Measurements from ENCODE around the gene UBR7. TPM values are rescaled to one million over a fixed set of nuclear protein-coding genes. Genes with fewer than 3 reads are reported as not detected.

Gene UBR7
- total and polyA plus RNA-seq, 7 experiments from 2014 or later: 10.1 to 31.3 (median 13.6) TPM

- no peak for ATAC-seq
- Mint-ChIP-seq H3K27me3 (no peaks in the 10 kb centered on the region), H3K9me3 (no peaks in the 10 kb centered on the region), H3K4me3 (no peak overlapping the region), H3K4me1 (peaks cover 7 to 48% (median 24%) of the 10 kb centered on the region in 7 donors), H3K36me3 (peaks cover 6 to 31% (median 10%) of the 10 kb centered on the region in 5 donors), H3K27ac (peak overlapping the region in 1 of 9 donors; percentile 31)
- DNase-seq: no peak
- Histone ChIP-seq H3K9me3 (ENCODE audit: control insufficient read depth in 2 of 3, low read length in 3 of 3) (no peaks in the 10 kb centered on the region), H3K27ac (ENCODE audit: low read depth, low read length) (no peak overlapping the region), H3K4me1 (ENCODE audit: control insufficient read depth in 2 of 2, insufficient read depth in 2 of 2, low read length in 2 of 2) (no peaks in the 10 kb centered on the region), H3K36me3 (ENCODE audit: control insufficient read depth in 2 of 3, insufficient read depth in 3 of 3, low read length in 3 of 3) (peaks cover 0 to 21% (median 7%) of the 10 kb centered on the region in 3 experiments), H3K27me3 (ENCODE audit: control insufficient read depth in 2 of 2, insufficient read depth in 2 of 2, low read length in 2 of 2) (no peaks in the 10 kb centered on the region), H3K4me3 (ENCODE audit: low read length) (no peak overlapping the region)
- intact Hi-C loops (cut with micrococcal nuclease): no loop called here
- POLR2A ChIA-PET: interaction anchor here (0.7 kb wide), 1 partner anchor 24 kb away, joined by 3 read pairs; no protein-coding TSS in a partner anchor
- CTCF ChIA-PET: no interaction called here
These were observed 59.1 kb downstream of the UBR7 start for GRCh38 chr14:93266127-93266526.

- POLR2A ChIA-PET: no interaction called here
These were observed 60.2 kb downstream of the UBR7 start for GRCh38 chr14:93267149-93267711.

GRCh38 chr14:93268406-93268805 is 61.4 kb downstream of the UBR7 start:
- H3K4me1 ChIP-seq (ENCODE audit: control insufficient read depth in 2 of 2, insufficient read depth in 2 of 2, low read length in 2 of 2): no peaks in the 10 kb centered on the region
- Mint-ChIP-seq H3K4me3 (no peak overlapping the region), H3K9me3 (no peaks in the 10 kb centered on the region), H3K27me3 (no peaks in the 10 kb centered on the region), H3K27ac (peak overlapping the region in 2 of 9 donors; percentile 19 to 28), H3K4me1 (peaks cover 7 to 58% (median 27%) of the 10 kb centered on the region in 7 donors), H3K36me3 (peaks cover 2 to 31% (median 14%) of the 10 kb centered on the region in 5 donors)
- no peak overlapping the region for H3K4me3 ChIP-seq (ENCODE audit: low read length)
- H3K9me3 ChIP-seq (ENCODE audit: control insufficient read depth in 2 of 3, low read length in 3 of 3): no peaks in the 10 kb centered on the region
- intact Hi-C loops (cut with micrococcal nuclease): no loop called here
- POLR2A ChIA-PET: no interaction called here
- H3K27ac ChIP-seq (ENCODE audit: low read depth, low read length): no peak overlapping the region
- CTCF ChIA-PET: no interaction called here
- DNase-seq (no peak), ATAC-seq (no peak)
- H3K27me3 ChIP-seq (ENCODE audit: control insufficient read depth in 2 of 2, insufficient read depth in 2 of 2, low read length in 2 of 2): no peaks in the 10 kb centered on the region
- H3K36me3 ChIP-seq (ENCODE audit: control insufficient read depth in 2 of 3, insufficient read depth in 3 of 3, low read length in 3 of 3): peaks cover 0 to 7% (median 0%) of the 10 kb centered on the region in 3 experiments

More at GRCh38 chr14:93267149-93267711, 60.2 kb downstream of the UBR7 start:
- peaks cover 0 to 14% (median 7%) of the 10 kb centered on the region in 3 experiments for H3K36me3 ChIP-seq (ENCODE audit: control insufficient read depth in 2 of 3, insufficient read depth in 3 of 3, low read length in 3 of 3)
- Mint-ChIP-seq H3K27me3 (no peaks in the 10 kb centered on the region), H3K9me3 (no peaks in the 10 kb centered on the region), H3K36me3 (peaks cover 6 to 35% (median 13%) of the 10 kb centered on the region in 5 donors), H3K4me1 (peaks cover 7 to 52% (median 28%) of the 10 kb centered on the region in 7 donors), H3K4me3 (no peak overlapping the region), H3K27ac (no peak overlapping the region)
- no peak for DNase-seq
- no peaks in the 10 kb centered on the region for H3K27me3 ChIP-seq (ENCODE audit: control insufficient read depth in 2 of 2, insufficient read depth in 2 of 2, low read length in 2 of 2)
- H3K9me3 ChIP-seq (ENCODE audit: control insufficient read depth in 2 of 3, low read length in 3 of 3): no peaks in the 10 kb centered on the region
- no peak for ATAC-seq
- H3K4me3 ChIP-seq (ENCODE audit: low read length): no peak overlapping the region
- intact Hi-C loops (cut with micrococcal nuclease): no loop called here
- no peak overlapping the region for H3K27ac ChIP-seq (ENCODE audit: low read depth, low read length)
- H3K4me1 ChIP-seq (ENCODE audit: control insufficient read depth in 2 of 2, insufficient read depth in 2 of 2, low read length in 2 of 2): no peaks in the 10 kb centered on the region
- CTCF ChIA-PET: no interaction called here

GRCh38 chr14:93269341-93270068 is 62.4 kb downstream of the UBR7 start:
- Histone ChIP-seq H3K36me3 (ENCODE audit: control insufficient read depth in 2 of 3, insufficient read depth in 3 of 3, low read length in 3 of 3) (no peaks in the 10 kb centered on the region), H3K27ac (ENCODE audit: low read depth, low read length) (no peak overlapping the region), H3K4me3 (ENCODE audit: low read length) (no peak overlapping the region), H3K27me3 (ENCODE audit: control insufficient read depth in 2 of 2, insufficient read depth in 2 of 2, low read length in 2 of 2) (no peaks in the 10 kb centered on the region), H3K9me3 (ENCODE audit: control insufficient read depth in 2 of 3, low read length in 3 of 3) (no peaks in the 10 kb centered on the region), H3K4me1 (ENCODE audit: control insufficient read depth in 2 of 2, insufficient read depth in 2 of 2, low read length in 2 of 2) (no peaks in the 10 kb centered on the region)
- no peaks in the 10 kb centered on the region for H3K9me3 Mint-ChIP-seq
- intact Hi-C loops (cut with micrococcal nuclease): no loop called here
- CTCF ChIA-PET: no interaction called here
- H3K36me3 Mint-ChIP-seq: peaks cover 0 to 27% (median 7%) of the 10 kb centered on the region in 5 donors
- no peak for ATAC-seq
- POLR2A ChIA-PET: no interaction called here
- peaks cover 0 to 47% (median 18%) of the 10 kb centered on the region in 7 donors for H3K4me1 Mint-ChIP-seq
- no peak for DNase-seq
- no peak overlapping the region for H3K4me3 Mint-ChIP-seq
- no peak overlapping the region for H3K27ac Mint-ChIP-seq
- no peaks in the 10 kb centered on the region for H3K27me3 Mint-ChIP-seq

- no peaks in the 10 kb centered on the region for H3K36me3 ChIP-seq (ENCODE audit: control insufficient read depth in 2 of 3, insufficient read depth in 3 of 3, low read length in 3 of 3)
- ChIA-PET POLR2A (no interaction called here), CTCF (no interaction called here)
- no peaks in the 10 kb centered on the region for H3K9me3 ChIP-seq (ENCODE audit: control insufficient read depth in 2 of 3, low read length in 3 of 3)
- Mint-ChIP-seq H3K36me3 (peaks cover 0 to 34% (median 7%) of the 10 kb centered on the region in 5 donors), H3K4me3 (no peak overlapping the region), H3K9me3 (no peaks in the 10 kb centered on the region), H3K27me3 (no peaks in the 10 kb centered on the region), H3K27ac (peak overlapping the region in 1 of 9 donors; percentile 34), H3K4me1 (peaks cover 0 to 43% (median 14%) of the 10 kb centered on the region in 7 donors)
- H3K4me1 ChIP-seq (ENCODE audit: control insufficient read depth in 2 of 2, insufficient read depth in 2 of 2, low read length in 2 of 2): no peaks in the 10 kb centered on the region
- no peak overlapping the region for H3K4me3 ChIP-seq (ENCODE audit: low read length)
- ATAC-seq: no peak
- no peaks in the 10 kb centered on the region for H3K27me3 ChIP-seq (ENCODE audit: control insufficient read depth in 2 of 2, insufficient read depth in 2 of 2, low read length in 2 of 2)
- no peak for DNase-seq
- intact Hi-C loops (cut with micrococcal nuclease): no loop called here
- no peak overlapping the region for H3K27ac ChIP-seq (ENCODE audit: low read depth, low read length)
These were observed 64.1 kb downstream of the UBR7 start for GRCh38 chr14:93271111-93271510.

GRCh38 chr14:93274055-93274806 is 67.2 kb downstream of the UBR7 start:
- DNase-seq (no peak), ATAC-seq (no peak)
- Mint-ChIP-seq H3K27me3 (no peaks in the 10 kb centered on the region), H3K9me3 (no peaks in the 10 kb centered on the region), H3K4me1 (peaks cover 0 to 28% (median 10%) of the 10 kb centered on the region in 7 donors), H3K27ac (no peak overlapping the region), H3K4me3 (peak overlapping the region in 1 of 10 donors; percentile 29), H3K36me3 (peaks cover 0 to 32% (median 16%) of the 10 kb centered on the region in 5 donors)
- ChIA-PET CTCF (no interaction called here), POLR2A (interaction anchor here (0.6 to 0.9 kb wide), 2 partner anchors 38 to 96 kb away, joined by 3 read pairs; no protein-coding TSS in a partner anchor)
- intact Hi-C loops (cut with micrococcal nuclease): no loop called here
- Histone ChIP-seq H3K36me3 (ENCODE audit: control insufficient read depth in 2 of 3, insufficient read depth in 3 of 3, low read length in 3 of 3) (no peaks in the 10 kb centered on the region), H3K4me1 (ENCODE audit: control insufficient read depth in 2 of 2, insufficient read depth in 2 of 2, low read length in 2 of 2) (no peaks in the 10 kb centered on the region), H3K27ac (ENCODE audit: low read depth, low read length) (no peak overlapping the region), H3K9me3 (ENCODE audit: control insufficient read depth in 2 of 3, low read length in 3 of 3) (no peaks in the 10 kb centered on the region), H3K27me3 (ENCODE audit: control insufficient read depth in 2 of 2, insufficient read depth in 2 of 2, low read length in 2 of 2) (no peaks in the 10 kb centered on the region), H3K4me3 (ENCODE audit: low read length) (no peak overlapping the region)
